Activated CD8-positive, alpha-beta memory T cell treated with anti-CD3 and anti-CD28 coated beads, Interleukin-2, amount 50 U/mL, for 24 hours (primary cell): ENCODE measurements around the gene ASB3.
"Not testable (repeated sequence)": the region's sequence is repeated elsewhere in the genome, so short reads cannot be mapped to it uniquely, and the experiment has no call there.

Experiments
- DNase-seq: peaks from one replicate; pipeline ENCODE4 v3.0.0-alpha.2; 2020; ENCODE audit errors: extremely low read depth

ASB3 gene

DNA sequence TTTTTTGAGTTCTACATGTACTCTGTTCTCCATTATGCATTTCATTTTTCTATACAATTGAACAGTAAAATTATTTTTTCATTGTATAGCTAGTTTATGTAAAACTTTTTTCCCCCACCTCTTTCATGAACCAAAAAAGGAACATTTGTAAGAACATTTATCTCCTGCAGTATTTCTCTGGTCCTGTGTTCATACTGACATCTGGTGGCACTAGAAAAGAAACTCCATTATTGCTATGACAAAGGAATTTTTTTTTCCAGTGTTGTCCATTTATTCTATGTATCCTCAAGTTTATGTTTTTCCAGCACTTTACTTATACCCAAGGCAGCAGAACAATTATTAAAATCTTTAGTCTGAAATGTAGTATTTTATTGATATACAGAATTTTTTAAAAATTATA, 46.6 kb downstream of the ASB3 start:
- DNase-seq, result no peak

DNA sequence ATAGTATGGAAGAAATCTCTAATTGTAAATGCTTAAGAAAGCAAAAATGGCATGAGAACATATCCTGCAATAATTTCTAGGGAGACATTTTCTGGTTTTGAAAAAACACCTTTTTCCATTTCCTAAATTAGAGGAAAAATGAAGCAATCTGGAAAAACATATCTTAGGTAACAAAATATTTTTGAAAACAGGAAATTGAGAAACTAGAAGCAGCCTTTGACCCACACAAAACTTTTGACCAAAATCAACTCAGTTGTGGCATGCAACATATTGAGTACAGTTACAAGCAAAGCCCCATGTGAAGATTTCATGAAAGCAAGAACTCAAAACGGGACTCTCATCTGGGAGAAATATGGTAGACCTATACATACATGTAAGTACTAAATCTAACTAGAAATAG, 47.7 kb downstream of the ASB3 start:
- no peak for DNase-seq

DNA sequence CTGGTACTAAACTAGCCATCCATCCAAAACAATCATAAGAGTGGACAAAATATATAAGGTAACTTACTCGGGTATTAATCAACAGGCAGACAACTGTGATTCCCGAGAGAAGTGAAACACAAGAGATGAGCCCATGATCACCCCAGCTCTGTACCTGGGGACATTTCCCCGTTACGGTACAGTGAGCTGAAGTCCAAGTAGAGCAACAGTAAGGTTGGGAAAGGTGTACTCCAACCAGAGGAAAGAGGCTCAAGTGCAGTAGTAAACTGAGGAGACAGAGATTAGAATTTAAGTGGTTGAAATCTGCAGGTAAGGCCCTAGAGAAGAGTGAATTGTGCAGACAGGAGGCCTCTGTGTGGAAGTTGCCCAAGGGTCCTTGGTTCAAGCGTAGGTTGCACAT, 49.7 kb downstream of the ASB3 start:
- no peak for DNase-seq

DNA sequence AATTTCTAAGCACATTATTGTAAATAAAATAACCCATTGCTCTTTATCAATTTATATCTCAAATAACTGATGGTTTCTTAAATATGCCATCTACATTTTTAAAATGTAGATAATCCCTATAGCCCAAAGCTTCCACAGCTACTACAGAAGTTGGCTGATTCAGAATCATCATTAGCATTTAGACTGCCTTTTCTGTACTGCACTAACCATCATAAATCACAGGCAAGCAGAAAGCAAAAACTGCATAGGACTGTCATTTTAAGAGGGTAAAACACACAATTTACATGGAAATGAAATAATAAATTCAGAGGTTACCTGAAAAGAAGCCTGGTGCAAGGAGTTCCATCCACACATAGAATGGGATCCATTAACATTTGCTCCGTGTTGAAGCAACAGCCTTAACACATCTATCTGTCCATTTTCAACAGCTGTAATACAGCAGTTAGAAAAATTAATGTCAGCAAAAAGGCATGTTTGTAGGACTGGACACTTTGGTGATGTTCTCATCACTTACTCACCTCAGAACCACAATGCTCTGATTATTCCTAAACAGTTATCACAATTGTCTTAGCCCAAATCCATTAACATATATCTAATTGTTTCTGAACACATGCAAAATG, 57.5 kb downstream of the ASB3 start:
- DNase-seq, result no peak

DNA sequence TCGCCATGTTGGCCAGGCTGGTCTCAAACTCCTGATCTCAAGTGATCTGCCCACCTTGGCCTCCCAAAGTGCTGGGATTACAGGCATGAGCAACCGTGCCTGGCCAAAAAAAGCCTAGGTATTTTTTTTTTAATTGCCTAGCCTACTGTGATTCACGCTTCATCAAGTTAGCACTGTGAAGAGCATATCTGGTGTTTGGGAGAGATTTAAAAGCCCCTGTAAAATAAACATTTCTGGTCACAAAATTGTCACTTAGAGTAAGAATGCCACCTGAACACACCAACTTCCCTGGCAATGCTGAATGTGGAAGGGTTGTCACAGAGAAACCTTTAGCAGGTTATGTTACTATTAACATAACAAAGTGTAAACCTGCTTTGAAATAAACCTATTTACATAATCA, 58.8 kb downstream of the ASB3 start:
- DNase-seq, result no peak

DNA sequence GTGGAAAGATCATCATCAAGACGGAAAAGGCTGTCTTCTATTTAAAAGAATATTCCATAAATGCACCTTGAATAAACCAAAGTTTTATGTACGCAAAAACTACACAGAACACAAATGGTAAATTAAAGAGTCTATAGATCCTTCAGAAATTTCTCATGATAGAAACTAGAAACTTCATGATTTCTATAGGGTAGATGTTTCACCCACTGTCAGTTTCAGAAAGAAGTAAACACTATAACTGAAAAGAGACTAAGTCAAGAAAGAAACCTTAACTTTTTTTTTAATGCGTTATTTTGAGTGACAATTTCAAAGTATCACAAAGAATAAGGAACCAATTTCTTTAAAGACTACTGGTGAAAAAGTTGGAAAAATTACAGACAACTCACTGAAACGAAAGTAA, 61.1 kb downstream of the ASB3 start:
- DNase-seq, result no peak

DNA sequence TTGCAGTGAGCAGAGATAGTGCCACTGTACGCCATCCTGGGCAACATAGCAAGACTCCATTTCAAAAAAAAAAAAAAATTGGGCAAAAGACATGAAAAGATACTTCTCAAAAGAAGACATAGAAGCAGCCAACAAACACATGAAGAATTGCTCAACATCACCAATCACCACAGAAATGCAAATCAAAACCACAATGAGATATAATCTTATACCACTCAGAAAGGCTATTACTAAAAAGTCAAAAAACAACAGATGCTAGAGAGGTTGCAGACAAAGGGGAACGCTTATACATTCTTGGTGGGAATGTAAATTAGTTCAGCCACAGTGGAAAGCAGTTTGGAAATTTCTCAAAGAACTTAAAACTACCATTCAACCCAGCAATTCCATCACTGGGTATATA, 62.2 kb downstream of the ASB3 start:
- DNase-seq, result no peak

DNA sequence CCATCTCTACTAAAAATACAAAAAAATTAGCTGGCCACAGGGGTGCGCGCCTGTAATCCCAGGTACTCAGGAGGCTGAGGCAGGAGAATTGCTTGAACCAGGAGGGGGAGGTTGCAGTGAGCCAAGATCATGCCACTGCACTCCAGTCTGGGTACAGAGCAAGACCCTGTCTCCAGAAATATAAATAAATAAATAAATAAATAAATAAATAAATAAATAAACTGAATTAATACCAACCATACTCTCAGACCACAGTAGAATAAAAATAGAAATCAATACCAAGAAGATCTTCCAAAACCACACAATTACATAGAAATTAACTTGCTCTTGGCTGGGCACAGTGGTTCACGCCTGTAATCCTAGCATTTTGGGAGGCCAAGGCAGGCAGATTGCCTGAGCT, 65.8 kb downstream of the ASB3 start:
- not testable (repeated sequence) for DNase-seq

DNA sequence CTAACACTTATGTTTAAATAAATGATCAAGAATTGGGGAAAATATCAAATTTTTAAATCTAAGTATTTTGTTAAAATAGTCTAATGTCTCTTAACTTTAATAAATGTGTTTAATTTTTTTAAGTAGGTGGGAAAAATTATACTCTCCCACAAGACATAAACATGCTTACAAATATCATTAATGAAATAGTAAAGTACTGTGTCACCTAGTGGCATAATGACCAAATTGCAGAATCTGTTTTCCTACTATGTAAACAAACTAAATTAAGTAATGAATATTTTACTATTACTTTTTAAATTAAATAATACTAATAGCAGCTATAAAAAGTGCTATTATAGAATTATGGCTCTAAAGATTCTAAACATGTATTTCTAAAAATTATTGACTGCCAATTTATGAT, 71.2 kb downstream of the ASB3 start:
- DNase-seq, result no peak

DNA sequence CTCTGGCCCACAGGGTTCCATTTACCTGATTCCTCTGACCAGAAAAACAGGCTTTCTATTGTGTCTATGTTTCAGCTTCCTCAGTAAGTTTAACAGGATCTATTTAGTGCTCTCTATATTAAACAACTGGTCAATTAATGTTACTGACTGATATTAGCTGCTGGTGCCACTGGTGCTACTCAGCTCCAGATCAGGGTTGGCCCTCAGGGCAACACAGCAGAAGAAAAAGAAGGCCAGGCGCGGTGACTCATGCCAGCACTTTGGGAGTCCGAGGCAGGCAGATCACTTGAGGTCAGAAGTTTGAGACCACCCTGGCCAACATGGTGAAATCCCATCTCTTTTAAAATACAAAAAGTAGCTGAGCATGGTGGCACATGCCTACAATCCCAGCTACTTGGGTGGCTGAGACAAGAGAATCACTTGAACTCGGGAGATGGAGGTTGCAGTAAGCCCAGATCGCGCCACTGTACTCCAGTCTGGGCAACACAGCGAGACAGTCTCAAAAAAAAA, 75.4 kb downstream of the ASB3 start:
- DNase-seq, result no peak

DNA sequence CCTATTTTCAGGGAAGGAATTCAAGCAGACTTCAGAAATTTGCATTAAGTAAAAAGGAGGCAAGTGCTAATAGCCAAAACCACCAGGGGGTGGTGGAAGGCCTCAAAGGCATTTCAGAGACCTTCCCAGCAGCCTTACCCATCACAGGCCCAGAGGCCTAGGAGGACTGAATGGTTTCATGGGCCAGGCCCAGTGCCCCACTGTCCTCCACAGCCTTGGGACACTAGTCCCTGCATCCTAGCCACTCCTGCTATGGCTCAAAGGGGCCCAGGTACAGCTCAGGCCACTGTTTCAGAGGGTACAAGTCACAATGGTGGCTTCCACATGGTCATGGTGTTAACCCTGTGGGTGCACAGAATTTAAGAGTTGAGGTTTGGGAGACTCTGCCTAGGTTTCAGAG, 77.8 kb downstream of the ASB3 start:
- DNase-seq, result no peak

DNA sequence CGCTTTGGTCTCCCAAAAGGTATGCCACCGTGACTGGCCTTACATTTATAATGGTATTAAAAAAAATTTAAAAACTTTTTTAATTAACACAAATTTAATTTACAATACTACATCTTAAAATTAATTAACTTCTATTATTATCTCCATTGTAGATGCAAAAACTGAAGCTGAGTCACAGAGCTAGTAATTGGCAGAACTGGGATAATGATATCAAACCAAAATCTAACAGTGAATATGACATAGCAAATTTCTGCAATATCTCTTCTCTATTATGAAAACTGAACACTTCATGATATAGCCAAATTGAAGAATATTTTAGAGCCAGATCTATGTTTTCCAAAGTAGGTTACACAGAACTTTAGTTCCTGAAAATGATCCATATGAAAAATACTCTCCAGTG, 85.5 kb downstream of the ASB3 start:
- no peak for DNase-seq

DNA sequence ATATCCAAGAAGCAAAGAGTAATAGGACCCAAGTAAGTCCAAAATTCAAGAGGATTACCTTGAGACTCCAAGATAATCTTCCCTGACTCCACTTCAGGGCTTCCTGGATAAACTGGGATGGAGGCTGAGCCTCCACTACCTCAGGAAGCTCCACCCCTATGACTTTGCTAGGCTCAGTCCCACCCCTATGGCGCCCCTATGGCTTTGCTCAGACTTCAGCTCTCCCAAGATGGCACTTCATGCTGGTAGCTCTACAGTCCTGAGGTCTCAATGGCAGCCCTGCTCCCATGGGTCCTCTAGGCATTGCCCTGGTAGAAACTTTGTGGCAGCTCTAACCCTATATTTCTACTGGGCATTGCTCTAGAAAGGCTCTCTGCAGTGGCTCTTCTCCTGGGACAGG, 89.1 kb downstream of the ASB3 start:
- no peak for DNase-seq

DNA sequence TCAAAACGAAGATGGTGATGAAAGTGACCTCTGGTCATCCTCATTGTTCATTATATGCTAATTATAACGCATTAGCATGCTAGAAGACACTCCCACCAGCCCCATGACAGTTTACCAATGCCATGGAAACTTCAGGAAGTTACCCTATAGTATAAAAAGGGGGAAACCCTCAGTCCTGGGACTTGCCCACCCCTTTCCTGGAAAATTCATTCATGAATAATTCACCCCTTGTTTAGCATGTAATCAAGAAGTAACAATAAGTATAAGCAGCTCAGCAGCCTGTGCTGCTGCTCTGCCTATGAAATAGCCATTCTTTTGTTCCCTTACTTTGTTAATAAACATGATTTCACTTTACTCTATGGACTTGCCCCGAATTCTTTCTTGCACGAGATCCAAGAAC, 89.7 kb downstream of the ASB3 start:
- DNase-seq, result no peak

DNA sequence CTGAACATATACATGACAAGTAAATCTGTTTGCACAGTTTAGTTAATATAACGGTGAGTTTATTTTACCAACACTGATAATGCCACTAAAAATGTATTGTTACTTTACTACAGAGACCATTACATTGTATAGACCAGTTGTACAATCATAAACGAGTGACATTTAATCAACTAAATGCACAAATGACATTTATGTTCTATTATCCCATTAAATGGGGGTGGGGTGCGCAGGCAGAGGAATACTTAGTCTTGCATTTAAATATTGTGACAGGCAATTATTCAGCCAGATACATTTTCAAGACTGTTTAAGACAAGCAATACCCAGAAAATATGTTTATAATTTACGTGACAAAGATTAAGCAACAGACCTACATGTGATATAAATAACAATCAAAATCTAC, 91.2 kb downstream of the ASB3 start:
- DNase-seq, result no peak

DNA sequence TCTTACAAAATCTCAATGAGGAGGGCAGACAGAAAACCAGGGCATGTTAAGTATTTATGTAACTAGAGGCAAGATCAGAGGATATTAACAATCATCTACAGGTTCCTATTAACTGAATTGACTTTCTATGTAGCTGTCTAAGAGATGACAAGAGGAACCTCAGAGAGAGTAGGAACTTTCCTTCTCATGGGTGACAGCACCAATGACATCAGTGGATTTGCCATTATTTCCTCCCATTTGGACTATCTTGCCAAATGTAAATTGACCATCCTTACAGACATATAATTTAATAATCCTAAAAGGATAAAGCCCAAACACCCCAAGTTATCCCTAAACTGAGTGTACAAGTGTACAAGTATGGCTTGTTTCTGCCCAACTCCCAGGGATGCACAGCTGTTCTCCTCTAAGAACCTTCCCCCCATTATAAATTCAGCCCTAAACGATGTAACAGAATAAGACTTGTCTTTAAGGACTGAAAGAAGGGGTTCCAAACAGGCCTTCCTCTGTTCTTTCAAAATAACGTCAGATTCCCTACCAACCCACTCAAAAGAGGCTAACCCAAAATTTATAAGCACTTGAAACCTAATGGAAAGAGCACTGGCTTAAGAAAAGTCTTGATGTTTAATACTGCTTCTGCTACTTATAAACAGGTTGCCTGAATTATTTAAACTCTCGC, 92.5 kb downstream of the ASB3 start:
- no peak for DNase-seq

DNA sequence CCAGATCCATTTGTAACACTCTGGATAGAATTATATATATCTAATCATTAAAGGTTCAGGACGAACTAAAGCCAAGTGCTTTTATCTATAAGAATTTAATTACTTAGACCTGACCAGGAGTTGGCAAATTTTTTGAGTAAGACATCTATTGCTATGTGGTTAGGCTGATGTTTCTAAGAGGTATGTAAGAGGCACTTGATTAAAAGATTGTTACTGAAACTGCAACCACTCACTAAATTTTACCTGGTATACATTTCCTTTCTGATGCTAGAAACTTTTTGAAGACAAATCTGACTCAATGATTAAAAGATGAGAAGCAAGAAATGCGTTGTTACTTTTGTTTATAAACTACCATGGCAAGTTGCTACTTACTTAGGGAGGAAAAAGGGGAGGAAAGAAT, 95.9 kb downstream of the ASB3 start:
- DNase-seq, result no peak

DNA sequence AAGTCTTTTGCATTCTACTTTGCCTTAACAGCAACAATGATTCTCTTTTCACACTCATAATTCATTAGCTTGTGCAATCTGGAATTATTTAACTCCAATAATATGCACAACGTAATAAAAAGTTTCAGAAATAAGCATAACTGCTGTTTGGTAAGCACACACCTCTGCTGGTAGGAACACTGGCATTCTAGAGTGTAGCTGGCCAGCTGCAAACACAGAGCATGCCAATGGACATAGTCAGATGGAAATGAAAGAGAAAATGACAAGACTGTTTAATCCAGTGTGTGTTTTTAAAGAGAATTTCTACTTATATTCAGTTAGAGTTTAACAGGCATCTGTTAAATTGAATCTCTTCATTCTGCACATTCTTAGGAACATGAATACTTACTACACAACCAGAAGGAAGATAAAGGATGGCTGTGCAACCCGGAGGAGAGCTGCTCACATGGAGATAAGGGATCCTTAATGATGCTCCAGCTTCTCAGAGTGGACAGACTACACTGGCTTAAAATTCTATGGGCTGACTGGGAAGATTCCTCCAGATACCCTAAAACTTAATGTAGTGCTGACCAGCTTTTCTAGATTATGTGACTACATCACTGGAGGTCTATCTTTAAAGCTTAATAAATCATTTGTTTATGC, 113.8 kb downstream of the ASB3 start:
- no peak for DNase-seq

DNA sequence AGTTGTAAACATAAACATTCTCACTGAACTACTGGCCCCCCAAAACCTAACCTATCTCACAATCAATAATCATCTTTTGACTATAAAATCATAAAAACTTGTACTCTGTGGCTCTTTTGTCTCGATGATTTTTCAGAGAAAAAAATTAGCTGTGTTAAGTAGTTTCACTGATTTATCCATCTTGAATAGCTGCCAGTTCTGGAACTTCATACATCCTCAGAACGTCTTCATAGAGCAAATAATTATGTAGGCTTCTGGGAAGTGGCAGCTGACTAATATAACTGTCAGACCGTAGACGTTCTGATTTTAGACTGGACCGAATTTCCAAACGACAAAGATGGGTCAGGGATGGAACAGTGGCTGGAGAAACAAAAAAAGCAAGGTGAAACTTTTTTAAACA, 116.4 kb downstream of the ASB3 start:
- DNase-seq, result no peak

DNA sequence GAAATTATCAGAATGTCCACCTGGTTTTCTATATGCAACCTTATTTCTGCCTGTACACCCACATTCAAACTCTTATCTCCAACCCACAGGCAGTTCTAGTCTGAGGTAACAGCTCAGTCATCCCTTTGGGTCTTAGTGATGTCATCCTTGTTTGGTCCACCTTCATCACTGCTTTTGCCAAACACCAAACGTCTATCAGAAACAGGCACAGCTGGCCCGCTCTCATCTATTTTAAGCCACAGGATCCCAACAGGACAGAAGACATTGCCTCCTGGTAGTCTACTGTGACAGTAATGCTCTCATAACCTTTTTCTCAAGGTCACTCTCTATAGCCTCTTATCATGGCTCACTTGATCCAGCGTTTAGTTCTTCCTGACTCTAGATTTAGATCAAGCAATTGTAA, 118.1 kb downstream of the ASB3 start:
- no peak for DNase-seq

DNA sequence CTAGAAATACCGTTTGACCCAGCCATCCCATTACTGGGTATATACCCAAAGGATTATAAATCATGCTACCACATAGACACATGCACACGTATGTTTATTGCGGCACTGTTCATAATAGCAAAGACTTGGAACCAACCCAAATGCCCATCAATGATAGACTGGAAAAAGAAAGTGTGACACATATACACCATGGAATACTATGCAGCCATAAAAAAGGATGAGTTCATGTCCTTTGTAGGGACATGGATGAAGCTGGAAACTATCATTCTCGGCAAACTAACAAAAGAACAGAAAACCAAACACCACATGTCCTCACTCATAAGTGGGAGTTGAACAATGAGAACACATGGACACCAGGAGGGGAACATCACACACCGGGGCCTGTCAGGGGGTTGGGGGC, 119.6 kb downstream of the ASB3 start:
- DNase-seq, result not testable (repeated sequence)

DNA sequence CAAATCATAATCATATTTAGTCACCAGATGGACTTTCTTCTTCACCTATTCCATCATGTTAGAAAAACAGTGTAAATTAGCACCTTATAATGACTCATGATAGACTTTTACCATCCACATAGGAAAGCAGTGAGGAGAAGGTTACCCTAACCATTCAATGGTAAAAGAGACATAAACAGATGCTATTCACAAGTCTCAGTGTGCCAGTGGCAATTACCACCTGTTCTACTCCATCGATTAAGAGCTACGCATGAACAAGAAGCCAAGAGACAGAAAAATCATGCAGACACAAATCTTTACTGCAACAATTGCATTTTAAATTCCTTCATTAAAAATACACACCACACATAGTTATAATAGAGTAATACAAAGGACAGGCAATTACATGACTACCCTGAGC, 125.9 kb downstream of the ASB3 start:
- no peak for DNase-seq

DNA sequence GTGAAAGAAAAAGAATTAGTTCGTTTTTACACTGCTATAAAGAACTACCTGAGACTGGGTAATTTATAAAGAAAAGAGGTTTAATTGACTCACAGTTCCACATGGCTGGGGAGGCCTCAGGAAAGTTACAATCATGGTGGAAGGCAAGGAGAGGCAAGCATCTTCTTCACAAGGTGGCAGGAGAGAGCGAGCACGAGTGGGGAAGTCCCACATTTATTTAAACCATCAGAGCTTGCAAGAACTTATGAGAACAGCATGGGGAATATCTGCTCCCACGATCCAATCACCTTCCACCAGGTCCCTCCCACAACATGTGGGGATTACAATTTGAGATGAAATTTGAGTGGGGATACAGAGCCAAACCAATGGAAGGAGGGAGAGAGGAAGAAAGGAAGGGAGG, 128.3 kb downstream of the ASB3 start:
- not testable (repeated sequence) for DNase-seq
